ENCODE measurements around the gene RRAD. TPM values are rescaled to one million over a fixed set of nuclear protein-coding genes. Genes with fewer than 3 reads are reported as not detected.
"Not testable (repeated sequence)": the region's sequence is repeated elsewhere in the genome, so short reads cannot be mapped to it uniquely, and the experiment has no call there.

Gene RRAD
- total RNA-seq, 1 donor from 2014 or later, result 135 TPM

GRCh38 chr16:66948134-66948836 lies 22.9 kb upstream of the RRAD start:
- Histone ChIP-seq H3K36me3 (peaks cover 11% of the 10 kb centered on the region), H3K27me3 (ENCODE audit: low read depth) (peaks cover 28% of the 10 kb centered on the region), H3K4me1 (peaks cover 28% of the 10 kb centered on the region), H3K27ac (replicated peaks) (no peak overlapping the region), H3K9me3 (replicated peaks) (peaks cover 7% of the 10 kb centered on the region), H3K4me3 (peak overlapping the region; percentile 67)
- intact Hi-C loops (cut with micrococcal nuclease), result no loop called here
- DNase-seq, result no peak
- TF ChIP-seq CTCF (IDR thresholded peaks at IDR 0.05; ENCODE audit: borderline replicate concordance), result no peak

- Histone ChIP-seq H3K4me1 (peaks cover 28% of the 10 kb centered on the region), H3K27ac (replicated peaks) (no peak overlapping the region), H3K4me3 (peak overlapping the region; percentile 67), H3K36me3 (peaks cover 19% of the 10 kb centered on the region), H3K27me3 (ENCODE audit: low read depth) (peaks cover 21% of the 10 kb centered on the region), H3K9me3 (replicated peaks) (peaks cover 7% of the 10 kb centered on the region)
- intact Hi-C loops (cut with micrococcal nuclease), result no loop called here
- peak; percentile 90 for TF ChIP-seq CTCF (IDR thresholded peaks at IDR 0.05; ENCODE audit: borderline replicate concordance)
- peak; percentile 75 for DNase-seq
Observed at GRCh38 chr16:66947302-66948065, 22.1 kb upstream of the RRAD start.

- Histone ChIP-seq H3K4me3 (no peak overlapping the region), H3K27ac (replicated peaks) (no peak overlapping the region), H3K36me3 (peaks cover 24% of the 10 kb centered on the region), H3K27me3 (ENCODE audit: low read depth) (peaks cover 16% of the 10 kb centered on the region), H3K9me3 (replicated peaks) (peaks cover 7% of the 10 kb centered on the region), H3K4me1 (peaks cover 28% of the 10 kb centered on the region)
- intact Hi-C loops (cut with micrococcal nuclease), result no loop called here
- no peak for DNase-seq
- no peak for TF ChIP-seq CTCF (IDR thresholded peaks at IDR 0.05; ENCODE audit: borderline replicate concordance)
Observed at GRCh38 chr16:66946974-66947301, 21.6 kb upstream of the RRAD start.

- Histone ChIP-seq H3K27ac (replicated peaks) (no peak overlapping the region), H3K4me3 (no peak overlapping the region), H3K36me3 (peaks cover 28% of the 10 kb centered on the region), H3K4me1 (peaks cover 28% of the 10 kb centered on the region), H3K27me3 (ENCODE audit: low read depth) (peaks cover 12% of the 10 kb centered on the region), H3K9me3 (replicated peaks) (peaks cover 4% of the 10 kb centered on the region)
- no peak for TF ChIP-seq CTCF (IDR thresholded peaks at IDR 0.05; ENCODE audit: borderline replicate concordance)
- DNase-seq, result no peak
- intact Hi-C loops (cut with micrococcal nuclease), result no loop called here
Observed at GRCh38 chr16:66946541-66946940, 21.2 kb upstream of the RRAD start.

GRCh38 chr16:66945939-66946338 lies 20.6 kb upstream of the RRAD start:
- no peak for DNase-seq
- Histone ChIP-seq H3K27me3 (ENCODE audit: low read depth) (peaks cover 6% of the 10 kb centered on the region), H3K4me3 (no peak overlapping the region), H3K27ac (replicated peaks) (no peak overlapping the region), H3K36me3 (peaks cover 34% of the 10 kb centered on the region), H3K9me3 (replicated peaks) (no peaks in the 10 kb centered on the region), H3K4me1 (peaks cover 28% of the 10 kb centered on the region)
- intact Hi-C loops (cut with micrococcal nuclease), result no loop called here
- TF ChIP-seq CTCF (IDR thresholded peaks at IDR 0.05; ENCODE audit: borderline replicate concordance), result no peak

- H3K27me3 ChIP-seq (ENCODE audit: low read depth); intact Hi-C loops (cut with micrococcal nuclease); H3K27ac ChIP-seq (replicated peaks); H3K4me3 ChIP-seq; DNase-seq; H3K9me3 ChIP-seq (replicated peaks): not testable (repeated sequence)
- Histone ChIP-seq H3K4me1 (peaks cover 28% of the 10 kb centered on the region), H3K36me3 (peaks cover 44% of the 10 kb centered on the region)
Observed at GRCh38 chr16:66944971-66945370, 19.6 kb upstream of the RRAD start.

Measured in left ventricle myocardium inferior (tissue), 1 donor.